ENCODE results near the gene LRRC46.

Gene LRRC46, protein sequence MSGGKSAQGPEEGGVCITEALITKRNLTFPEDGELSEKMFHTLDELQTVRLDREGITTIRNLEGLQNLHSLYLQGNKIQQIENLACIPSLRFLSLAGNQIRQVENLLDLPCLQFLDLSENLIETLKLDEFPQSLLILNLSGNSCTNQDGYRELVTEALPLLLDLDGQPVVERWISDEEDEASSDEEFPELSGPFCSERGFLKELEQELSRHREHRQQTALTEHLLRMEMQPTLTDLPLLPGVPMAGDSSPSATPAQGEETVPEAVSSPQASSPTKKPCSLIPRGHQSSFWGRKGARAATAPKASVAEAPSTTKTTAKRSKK

GRCh38 chr17:47831003-47831933 is at the start of gene LRRC46, which contains the start of gene MRPL10:
Gene LRRC46 (plus strand): TSS chr17:47831670. CDS start chr17:47831990, 320 bp downstream.
Gene MRPL10 (minus strand): TSS chr17:47831541. CDS start chr17:47831511, 30 bp downstream.
- peak; percentile 97 for DNase-seq (ENCODE audit: low read depth)

- peak; percentile 44 for DNase-seq (ENCODE audit: low read depth)
Observed at GRCh38 chr17:47785538-47786123, 45.8 kb upstream of the LRRC46 start.

DNA sequence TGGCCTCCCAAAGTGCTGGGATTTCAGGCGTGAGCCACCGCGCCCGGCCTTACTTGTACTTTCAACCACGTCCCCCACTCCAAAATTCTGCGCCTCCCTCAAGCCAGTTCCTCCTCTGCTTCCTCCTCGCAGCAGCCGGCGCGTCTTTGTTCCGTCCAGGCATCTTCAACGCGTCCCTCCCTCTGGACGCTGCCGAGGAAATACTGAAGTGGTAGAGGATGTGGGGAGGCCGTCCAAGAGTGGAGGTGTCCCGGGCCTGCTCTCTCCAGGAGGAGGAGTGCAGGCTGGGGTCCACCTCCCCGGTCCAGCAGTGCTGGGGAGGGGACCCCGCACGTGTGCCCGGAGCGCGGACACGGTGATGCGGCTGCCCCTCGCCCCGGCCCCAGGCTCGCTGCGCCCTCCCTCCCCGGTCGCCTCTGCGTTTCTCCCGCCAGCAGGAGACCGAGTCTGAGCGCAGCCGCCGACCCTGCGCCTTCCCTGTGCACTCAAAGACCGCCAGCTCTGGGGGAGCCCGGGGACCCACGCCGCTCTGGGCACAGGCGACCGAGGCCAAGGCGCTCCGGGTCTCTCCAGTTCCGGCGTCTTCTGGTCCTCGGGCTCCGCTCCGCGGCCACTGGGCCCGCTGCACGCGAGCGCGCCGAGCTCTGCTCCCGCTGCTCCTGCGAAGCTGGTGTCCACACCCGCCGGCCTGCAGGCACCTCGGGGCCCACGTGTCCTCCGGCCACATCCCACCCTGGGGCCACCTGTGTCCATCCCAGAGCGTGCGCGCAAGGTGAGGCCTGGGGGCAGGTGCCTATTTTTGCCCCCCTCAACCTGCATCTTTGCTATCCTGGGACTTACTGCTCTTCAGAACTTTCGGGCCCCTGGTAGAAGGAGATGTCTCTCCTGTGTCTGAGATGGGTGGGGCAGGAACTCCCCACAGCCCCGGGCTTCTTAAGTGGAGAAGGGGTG is 41.6 kb upstream of the LRRC46 start:
- peak; percentile 73 for DNase-seq (ENCODE audit: low read depth)

GRCh38 chr17:47791025-47791424 is 40.4 kb upstream of the LRRC46 start:
- no peak for DNase-seq (ENCODE audit: low read depth)

GRCh38 chr17:47792457-47792856 is 39.0 kb upstream of the LRRC46 start:
- DNase-seq (ENCODE audit: low read depth): no peak

DNA sequence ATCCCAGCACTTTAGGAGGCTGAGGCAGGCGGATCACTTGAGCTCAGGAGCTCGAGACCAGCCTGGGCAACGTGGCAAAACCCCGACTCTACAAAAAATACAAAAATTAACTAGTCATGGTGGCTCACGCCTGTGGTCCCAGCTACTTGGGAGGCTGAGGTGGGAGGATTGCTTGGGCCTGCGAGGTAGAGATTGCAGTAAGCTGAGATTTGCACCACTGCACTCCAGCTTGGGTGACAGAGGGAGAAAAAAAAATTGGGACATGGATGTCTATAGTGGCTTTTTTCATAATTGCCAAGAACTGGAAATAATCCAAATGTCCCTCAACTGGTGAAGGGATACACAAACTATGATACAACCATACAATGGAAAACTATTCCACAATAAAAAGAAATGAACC is 38.5 kb upstream of the LRRC46 start:
- DNase-seq (ENCODE audit: low read depth): no peak

DNA sequence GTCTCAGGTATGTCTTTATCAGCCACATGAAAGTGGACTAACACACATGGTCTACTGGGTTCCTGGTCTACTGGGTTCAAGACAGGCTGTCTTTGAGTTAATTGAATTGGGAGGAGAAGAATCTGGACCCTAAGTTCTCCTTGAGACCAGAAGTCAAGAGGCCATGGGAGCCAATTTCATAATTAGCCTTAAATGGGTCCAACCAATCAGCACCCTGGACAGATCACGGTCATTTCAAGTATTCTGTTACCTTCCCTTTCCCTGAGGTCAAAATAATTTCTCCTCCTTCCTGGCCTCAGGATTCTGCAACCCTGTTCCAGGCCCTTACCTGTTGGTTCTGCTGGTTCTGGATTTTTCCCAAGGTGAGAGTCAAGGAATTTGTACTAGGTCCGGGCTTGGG is 33.7 kb upstream of the LRRC46 start:
- DNase-seq (ENCODE audit: low read depth): peak; percentile 25

- DNase-seq (ENCODE audit: low read depth): no peak
Observed at GRCh38 chr17:47800686-47801085, 30.8 kb upstream of the LRRC46 start.

- DNase-seq (ENCODE audit: low read depth): no peak
Observed at GRCh38 chr17:47801176-47801765, 30.2 kb upstream of the LRRC46 start.

- DNase-seq (ENCODE audit: low read depth): no peak
Observed at GRCh38 chr17:47801906-47802305, 29.6 kb upstream of the LRRC46 start.

GRCh38 chr17:47802341-47803022 is 29.0 kb upstream of the LRRC46 start:
- DNase-seq (ENCODE audit: low read depth): peak; percentile 76

GRCh38 chr17:47803201-47803600 is 28.3 kb upstream of the LRRC46 start:
- DNase-seq (ENCODE audit: low read depth): no peak

GRCh38 chr17:47803751-47804150 is 27.7 kb upstream of the LRRC46 start:
- no peak for DNase-seq (ENCODE audit: low read depth)

- DNase-seq (ENCODE audit: low read depth): no peak
Observed at GRCh38 chr17:47804461-47804860, 27.0 kb upstream of the LRRC46 start.

DNA sequence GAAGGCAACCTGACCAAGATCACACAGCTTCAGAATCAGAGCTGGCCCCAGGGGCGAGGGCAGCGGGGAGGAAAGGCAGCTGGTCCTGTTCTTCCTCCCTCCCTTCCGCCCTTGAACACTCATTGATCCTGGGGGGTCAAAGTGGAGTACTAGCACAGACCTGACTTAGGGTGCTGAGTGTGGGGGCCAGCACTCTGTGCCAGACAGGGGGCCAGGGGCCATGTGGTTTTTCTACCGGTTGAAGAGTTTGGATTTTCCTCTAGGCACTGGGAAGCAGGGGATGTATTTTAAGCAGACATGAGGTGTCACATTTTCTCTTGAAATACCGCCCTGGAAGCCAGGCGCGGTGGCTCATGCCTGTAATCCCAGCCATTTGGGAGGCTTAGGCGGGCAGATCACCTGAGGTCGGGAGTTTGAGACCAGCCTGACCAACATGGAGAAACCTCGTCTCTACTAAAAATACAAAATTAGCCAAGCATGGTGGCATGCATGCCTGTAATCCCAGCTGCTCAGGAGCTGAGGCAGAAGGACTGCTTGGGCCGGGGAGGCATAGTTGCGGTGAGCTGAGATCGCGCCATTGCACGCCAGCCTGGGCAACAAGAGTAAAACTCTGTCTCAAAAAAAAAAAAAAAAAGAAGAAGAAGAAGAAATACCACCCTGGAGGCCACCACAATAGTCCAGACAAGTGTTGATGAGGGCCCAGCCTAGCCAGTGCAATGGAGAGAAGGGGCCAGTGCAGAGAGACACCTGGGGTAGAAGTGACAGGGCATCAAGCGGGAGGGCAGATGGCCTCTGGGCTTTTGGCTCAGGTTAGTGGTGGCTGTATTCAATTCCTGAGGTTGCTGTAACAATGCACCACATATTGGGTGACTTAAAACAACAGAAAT is 25.2 kb upstream of the LRRC46 start:
- DNase-seq (ENCODE audit: low read depth): no peak

- no peak for DNase-seq (ENCODE audit: low read depth)
Observed at GRCh38 chr17:47806913-47807255, 24.6 kb upstream of the LRRC46 start.

- DNase-seq (ENCODE audit: low read depth): no peak
Observed at GRCh38 chr17:47807421-47807820, 24.0 kb upstream of the LRRC46 start.

GRCh38 chr17:47808036-47808829 is 23.2 kb upstream of the LRRC46 start:
- DNase-seq (ENCODE audit: low read depth): no peak

Measured in ELR (cell line).